HCT116 (cell line): ENCODE data around the gene TMEM63B.

ENCODE experiments used
- ELF1 ChIP-seq: IDR thresholded peaks from 2 replicates; pipeline ENCODE4 v1.6.1; 2012; ENCODE audit warnings: low read depth, borderline replicate concordance
- EZH2 ChIP-seq: fragments of 200-600 bp; sonication (generic); IDR thresholded peaks from 2 replicates; pipeline ENCODE4 v1.6.1; 2017; ENCODE audit warnings: antibody characterized with exemption, mixed run types
- EZH2phosphoT487 ChIP-seq: fragments of 200-600 bp; IDR thresholded peaks from 2 replicates; pipeline ENCODE4 v1.6.1; 2018; ENCODE audit warnings: antibody characterized with exemption, borderline replicate concordance
- POLR2A ChIP-seq: IDR thresholded peaks from 2 replicates; pipeline ENCODE4 v1.7.0; 2011; ENCODE audit warnings: borderline replicate concordance; ENCODE audit not compliant: insufficient read depth, insufficient read length; ENCODE audit errors: extremely low read depth
- TCF7L2 ChIP-seq: IDR thresholded peaks from 2 replicates; pipeline ENCODE4 v1.7.0; 2011; ENCODE audit warnings: borderline replicate concordance, inconsistent platforms; ENCODE audit not compliant: insufficient read depth, insufficient read length; ENCODE audit errors: extremely low read depth
- ZNF274 ChIP-seq: fragments of 200-500 bp; sonication (Bioruptor generic); IDR thresholded peaks from 2 replicates; pipeline ENCODE4 v1.6.1; 2014; ENCODE audit warnings: mild to moderate bottlenecking, low read depth, low read length, inconsistent platforms
- TF ChIP-seq, protein P1 (sequence below), 3 experiments: fragments of 200-600 bp in 1 of 3; sonication (generic) in 1 of 3; IDR thresholded peaks in 2 of 3; conservative IDR thresholded peaks in 1 of 3; 2 replicates each; pipeline ENCODE4 v1.5.1; 2012 to 2017; ENCODE audit warnings: low read depth in 2 of 3, low read length in 2 of 3, antibody characterized with exemption in 1 of 3, borderline replicate concordance in 1 of 3, control low read depth in 1 of 3, mild to moderate bottlenecking in 1 of 3, mixed read lengths in 1 of 3, mixed run types in 1 of 3, moderate library complexity in 1 of 3; ENCODE audit not compliant: insufficient read depth in 1 of 3
- TF ChIP-seq, protein P2 (sequence below): IDR thresholded peaks from 2 replicates; pipeline ENCODE4 v1.6.1; 2011; ENCODE audit warnings: mild to moderate bottlenecking, low read length, moderate library complexity; ENCODE audit not compliant: insufficient replicate concordance; ENCODE audit errors: extremely low read depth
- TF ChIP-seq, protein P3 (sequence below): IDR thresholded peaks from 2 replicates; pipeline ENCODE4 v1.6.1; 2012; ENCODE audit warnings: low read depth

DNA sequence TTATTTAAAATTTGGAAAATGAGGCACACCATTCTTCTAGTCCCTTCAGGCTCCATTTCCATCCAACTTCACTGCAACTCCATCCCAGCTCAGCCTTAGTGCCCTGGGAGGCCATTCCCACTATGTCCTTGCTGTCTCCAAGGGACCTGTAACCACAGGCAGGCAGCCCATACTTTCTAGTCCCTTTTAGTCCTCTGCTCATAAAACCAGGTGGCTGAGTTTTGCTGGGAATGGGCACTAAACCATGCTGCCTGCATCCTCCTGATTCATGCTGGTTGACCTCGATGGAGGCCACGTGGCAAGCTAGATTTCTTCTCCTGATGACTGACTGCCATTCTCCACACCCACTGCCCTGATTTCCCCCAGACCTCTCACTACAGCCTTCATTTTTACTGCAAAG lies 61.9 kb downstream of the TMEM63B start:
- TF ChIP-seq, protein P1, sequence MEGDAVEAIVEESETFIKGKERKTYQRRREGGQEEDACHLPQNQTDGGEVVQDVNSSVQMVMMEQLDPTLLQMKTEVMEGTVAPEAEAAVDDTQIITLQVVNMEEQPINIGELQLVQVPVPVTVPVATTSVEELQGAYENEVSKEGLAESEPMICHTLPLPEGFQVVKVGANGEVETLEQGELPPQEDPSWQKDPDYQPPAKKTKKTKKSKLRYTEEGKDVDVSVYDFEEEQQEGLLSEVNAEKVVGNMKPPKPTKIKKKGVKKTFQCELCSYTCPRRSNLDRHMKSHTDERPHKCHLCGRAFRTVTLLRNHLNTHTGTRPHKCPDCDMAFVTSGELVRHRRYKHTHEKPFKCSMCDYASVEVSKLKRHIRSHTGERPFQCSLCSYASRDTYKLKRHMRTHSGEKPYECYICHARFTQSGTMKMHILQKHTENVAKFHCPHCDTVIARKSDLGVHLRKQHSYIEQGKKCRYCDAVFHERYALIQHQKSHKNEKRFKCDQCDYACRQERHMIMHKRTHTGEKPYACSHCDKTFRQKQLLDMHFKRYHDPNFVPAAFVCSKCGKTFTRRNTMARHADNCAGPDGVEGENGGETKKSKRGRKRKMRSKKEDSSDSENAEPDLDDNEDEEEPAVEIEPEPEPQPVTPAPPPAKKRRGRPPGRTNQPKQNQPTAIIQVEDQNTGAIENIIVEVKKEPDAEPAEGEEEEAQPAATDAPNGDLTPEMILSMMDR (IDR thresholded peaks at IDR 0.05 in 2 of 3, conservative IDR thresholded peaks at IDR 0.05 in 1 of 3; ENCODE audit: borderline replicate concordance in 1 of 3, insufficient read depth in 1 of 3, low read depth in 2 of 3, low read length in 2 of 3) = no peak
- TF ChIP-seq, protein P2, sequence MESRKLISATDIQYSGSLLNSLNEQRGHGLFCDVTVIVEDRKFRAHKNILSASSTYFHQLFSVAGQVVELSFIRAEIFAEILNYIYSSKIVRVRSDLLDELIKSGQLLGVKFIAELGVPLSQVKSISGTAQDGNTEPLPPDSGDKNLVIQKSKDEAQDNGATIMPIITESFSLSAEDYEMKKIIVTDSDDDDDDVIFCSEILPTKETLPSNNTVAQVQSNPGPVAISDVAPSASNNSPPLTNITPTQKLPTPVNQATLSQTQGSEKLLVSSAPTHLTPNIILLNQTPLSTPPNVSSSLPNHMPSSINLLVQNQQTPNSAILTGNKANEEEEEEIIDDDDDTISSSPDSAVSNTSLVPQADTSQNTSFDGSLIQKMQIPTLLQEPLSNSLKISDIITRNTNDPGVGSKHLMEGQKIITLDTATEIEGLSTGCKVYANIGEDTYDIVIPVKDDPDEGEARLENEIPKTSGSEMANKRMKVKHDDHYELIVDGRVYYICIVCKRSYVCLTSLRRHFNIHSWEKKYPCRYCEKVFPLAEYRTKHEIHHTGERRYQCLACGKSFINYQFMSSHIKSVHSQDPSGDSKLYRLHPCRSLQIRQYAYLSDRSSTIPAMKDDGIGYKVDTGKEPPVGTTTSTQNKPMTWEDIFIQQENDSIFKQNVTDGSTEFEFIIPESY = no peak
- TF ChIP-seq POLR2A (no peak), ELF1 (no peak), ZNF274 (no peak), TCF7L2 (no peak), EZH2 (no peak), EZH2phosphoT487 (no peak)
- TF ChIP-seq, protein P3, sequence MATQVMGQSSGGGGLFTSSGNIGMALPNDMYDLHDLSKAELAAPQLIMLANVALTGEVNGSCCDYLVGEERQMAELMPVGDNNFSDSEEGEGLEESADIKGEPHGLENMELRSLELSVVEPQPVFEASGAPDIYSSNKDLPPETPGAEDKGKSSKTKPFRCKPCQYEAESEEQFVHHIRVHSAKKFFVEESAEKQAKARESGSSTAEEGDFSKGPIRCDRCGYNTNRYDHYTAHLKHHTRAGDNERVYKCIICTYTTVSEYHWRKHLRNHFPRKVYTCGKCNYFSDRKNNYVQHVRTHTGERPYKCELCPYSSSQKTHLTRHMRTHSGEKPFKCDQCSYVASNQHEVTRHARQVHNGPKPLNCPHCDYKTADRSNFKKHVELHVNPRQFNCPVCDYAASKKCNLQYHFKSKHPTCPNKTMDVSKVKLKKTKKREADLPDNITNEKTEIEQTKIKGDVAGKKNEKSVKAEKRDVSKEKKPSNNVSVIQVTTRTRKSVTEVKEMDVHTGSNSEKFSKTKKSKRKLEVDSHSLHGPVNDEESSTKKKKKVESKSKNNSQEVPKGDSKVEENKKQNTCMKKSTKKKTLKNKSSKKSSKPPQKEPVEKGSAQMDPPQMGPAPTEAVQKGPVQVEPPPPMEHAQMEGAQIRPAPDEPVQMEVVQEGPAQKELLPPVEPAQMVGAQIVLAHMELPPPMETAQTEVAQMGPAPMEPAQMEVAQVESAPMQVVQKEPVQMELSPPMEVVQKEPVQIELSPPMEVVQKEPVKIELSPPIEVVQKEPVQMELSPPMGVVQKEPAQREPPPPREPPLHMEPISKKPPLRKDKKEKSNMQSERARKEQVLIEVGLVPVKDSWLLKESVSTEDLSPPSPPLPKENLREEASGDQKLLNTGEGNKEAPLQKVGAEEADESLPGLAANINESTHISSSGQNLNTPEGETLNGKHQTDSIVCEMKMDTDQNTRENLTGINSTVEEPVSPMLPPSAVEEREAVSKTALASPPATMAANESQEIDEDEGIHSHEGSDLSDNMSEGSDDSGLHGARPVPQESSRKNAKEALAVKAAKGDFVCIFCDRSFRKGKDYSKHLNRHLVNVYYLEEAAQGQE = no peak
